ENCODE data around the gene BGN. TPM values are rescaled to one million over a fixed set of nuclear protein-coding genes. Genes with fewer than 3 reads are reported as not detected.

Gene BGN
- total RNA-seq = 62.2 TPM

DNA sequence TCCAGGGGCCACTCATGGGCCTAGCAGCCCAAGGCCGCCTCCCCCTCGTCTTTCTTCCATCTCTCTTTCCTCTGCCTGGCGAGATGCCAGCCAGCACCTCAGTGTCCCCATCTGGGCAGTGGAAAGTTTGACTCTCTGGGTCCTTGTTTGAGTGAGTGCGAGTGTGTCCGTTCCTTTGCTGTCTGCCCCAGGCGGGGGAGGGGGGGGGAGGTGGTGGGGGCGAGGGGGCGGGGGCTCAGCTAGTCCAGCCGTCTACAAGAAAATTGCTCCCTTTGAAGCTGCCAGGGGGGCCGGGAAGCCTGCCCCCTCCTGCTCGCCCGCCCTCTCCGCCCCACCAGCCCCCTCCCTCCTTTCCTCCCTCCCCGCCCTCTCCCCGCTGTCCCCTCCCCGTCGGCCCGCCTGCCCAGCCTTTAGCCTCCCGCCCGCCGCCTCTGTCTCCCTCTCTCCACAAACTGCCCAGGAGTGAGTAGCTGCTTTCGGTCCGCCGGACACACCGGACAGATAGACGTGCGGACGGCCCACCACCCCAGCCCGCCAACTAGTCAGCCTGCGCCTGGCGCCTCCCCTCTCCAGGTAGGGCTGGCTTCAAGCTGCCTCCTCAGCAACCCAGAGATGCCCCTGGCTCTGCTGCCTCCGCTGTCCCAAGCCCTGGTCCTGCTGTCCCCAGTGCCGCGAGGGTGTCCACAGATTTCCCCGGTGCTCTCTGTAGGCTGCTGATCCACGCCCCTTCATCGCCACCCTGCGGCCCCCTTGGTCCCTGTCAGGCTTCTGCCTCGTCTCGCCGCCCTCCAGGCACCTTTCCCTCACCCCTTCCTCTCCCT is at the start of gene BGN:
BGN (plus strand) TSS at position 440 of the 821 bp plus-strand sequence. CDS start 9,652 bp downstream, outside the sequence.
- DNase-seq = peak; percentile 62

DNA sequence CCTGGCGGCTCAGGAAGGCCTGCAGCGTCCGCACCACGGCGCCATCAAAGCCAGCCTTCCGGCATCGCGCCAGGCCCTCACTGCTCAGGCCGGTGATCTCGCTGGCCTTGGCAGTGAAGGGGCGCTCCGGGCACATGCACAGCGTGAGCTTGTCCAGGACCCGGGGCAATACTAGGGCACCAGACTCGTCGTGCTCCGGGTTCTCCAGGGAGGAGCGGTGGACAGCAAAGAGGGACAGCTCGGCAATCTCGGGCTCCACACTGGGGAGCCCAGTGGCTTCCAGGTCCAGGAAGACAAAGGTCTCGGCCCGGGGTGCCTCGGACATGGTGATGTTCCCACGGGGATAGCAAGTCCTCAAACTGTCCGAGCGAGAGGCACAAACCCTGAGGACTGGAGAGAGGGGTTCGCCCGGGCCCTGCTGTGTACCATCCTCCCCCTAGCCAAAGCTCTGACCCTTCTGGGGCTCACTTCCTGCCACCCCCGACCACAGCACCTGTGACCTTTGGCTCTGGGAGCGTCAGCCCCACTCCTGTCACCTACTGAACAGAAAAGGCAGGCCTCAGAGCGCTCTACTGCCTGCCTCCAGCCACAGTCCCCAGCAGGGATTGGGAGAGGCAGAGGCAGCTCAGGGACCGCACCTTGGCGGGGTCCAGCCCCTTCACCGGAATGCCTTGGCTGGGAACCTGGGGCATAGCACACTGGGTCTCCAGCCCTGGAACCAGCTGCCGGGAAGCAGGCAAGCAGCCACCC is 49.5 kb upstream of the BGN start:
- no peak for DNase-seq

DNA sequence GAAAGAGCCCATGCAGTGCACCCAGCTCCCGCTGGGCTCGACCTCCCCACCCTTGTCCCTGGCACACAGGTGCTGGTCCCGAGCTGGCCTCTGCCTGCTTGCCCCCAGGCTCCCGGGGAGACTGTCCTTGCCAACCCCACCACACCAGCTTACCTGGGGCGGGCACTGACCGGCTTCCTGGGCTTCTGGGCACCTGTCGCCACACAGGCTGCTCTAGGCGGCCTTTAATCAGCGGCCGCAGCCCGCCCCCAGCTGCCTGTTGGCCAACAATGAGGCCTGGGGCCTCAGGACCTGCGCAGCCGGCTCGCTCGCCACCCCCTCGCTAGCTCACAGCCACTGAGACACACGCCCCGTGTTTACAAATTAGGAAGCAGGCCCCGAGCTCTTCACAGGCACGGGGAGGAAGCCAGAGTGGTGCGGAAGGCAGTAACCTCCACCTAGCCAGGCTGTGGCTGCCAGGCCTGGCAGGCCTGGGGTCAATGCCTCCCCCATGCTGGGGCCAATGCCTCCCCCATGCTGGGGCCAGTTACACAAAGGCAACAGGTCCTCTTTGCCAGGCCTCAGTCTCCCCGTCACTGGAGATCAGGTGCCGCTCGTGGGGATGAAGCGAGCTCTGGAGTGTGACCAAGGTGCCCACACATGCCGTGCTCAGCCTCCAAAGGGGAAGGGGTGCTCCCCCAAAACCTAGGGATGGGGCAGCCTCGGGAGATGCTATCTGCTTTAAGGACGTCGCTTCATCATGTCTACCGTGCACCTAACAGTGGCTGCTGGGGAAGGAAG is 48.7 kb upstream of the BGN start, which contains the start of gene TREX2:
TREX2 (minus strand) TSS at position 201 of the 780 bp plus-strand sequence. CDS start 626 bp downstream, outside the sequence.
- DNase-seq = no peak

DNA sequence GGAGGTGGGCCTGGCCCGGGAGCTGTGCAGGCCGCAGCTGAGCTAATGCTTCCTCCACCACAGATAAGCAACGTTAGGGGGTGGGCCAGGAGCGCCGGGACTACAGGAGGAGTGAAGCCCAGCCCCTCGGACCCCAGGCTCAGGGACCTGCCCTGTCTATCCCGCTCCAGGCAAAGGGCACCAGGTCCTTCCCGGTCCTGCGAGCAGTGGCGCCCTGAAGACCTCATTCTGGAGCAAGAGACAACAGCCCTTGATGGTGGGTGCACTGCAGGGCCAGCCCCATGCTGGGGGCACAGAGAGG is 48.2 kb upstream of the BGN start:
- no peak for DNase-seq

DNA sequence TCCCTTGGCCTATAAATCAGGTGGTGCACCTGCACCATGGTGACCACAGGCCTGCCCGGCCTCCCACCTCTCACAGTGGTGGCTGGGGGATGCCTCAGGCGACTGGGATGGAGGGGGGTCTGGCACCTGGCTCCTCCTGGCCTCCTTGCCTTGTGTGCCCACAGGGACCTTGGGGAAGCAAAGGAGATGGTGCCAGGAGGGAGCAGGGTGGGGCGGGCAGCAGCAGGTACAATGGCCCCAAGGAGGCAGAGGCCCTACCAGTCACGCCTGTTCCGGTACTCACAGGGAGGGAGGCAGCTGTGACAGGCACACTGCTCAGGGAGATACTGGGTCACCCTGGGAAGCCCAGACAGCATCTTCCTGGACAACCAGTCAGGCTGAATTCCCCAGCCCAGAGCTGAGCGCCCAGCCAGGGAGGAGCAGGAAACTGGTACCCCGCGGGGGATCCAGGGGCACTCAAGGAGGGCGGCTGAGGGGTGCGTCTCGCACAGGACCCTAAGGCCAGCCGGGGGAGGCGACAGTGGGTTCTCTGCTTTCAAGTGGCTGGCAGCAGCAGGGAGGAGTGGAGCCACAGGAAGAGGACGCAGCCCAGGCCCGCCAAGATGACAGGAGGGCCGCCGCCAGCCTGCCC is 47.7 kb upstream of the BGN start:
- DNase-seq = no peak

DNA sequence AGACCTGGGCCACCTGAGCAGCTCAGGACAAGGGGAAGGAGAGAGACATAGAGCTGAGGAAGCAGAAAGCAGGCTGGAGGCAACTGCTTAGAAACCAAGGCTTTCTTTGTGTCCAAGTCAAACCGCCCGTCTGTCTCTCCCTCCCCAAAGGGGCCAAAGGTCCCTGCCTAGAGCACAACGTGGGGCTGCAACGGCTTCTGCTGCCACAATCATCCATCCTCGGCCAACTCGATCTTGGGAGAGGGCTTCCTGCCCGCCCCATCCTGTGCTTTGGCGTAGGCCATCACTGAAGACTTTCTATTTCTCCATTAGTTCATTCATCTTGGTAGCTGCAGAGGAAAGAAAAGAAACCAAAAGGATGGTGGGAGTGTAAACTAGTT is 47.2 kb upstream of the BGN start:
- no peak for DNase-seq

DNA sequence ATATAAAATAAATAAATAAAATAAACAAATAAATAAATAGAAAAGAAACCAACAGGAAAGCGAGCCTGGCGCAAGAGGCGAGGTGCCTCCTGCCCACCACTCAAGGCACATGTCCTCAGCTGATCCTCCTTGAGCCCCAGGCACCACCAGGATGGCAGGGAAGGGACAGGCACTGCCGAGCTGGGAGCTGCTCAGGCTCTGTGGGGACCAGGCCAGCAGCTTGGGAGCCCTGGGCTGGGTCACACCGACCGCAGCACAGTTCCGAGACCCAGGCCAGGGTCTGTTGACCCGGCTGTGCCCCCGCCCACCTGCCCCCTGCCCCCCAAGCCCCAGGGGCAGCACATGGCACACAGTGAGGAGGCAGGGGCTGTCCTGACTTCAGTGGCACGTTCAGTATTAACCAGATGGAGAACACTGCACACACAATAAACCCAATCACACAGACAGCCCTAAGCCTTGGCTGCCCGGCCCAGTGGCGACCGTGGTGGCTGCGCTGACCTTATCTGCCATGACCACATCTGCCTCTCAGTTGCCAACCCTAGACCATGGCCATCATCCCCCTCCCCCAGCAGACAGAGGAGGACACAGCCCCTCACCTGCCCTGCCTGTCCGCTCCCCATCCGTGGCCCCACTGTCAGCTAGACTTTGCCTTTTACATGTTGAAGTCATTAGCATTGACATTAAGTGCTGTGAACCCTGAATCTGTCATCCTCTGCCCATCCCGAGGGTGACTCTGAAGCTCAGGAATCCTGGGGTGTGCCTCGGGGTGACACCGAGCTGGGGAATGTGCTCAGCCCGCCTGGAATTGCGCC is 46.0 kb upstream of the BGN start:
- DNase-seq = no peak

DNA sequence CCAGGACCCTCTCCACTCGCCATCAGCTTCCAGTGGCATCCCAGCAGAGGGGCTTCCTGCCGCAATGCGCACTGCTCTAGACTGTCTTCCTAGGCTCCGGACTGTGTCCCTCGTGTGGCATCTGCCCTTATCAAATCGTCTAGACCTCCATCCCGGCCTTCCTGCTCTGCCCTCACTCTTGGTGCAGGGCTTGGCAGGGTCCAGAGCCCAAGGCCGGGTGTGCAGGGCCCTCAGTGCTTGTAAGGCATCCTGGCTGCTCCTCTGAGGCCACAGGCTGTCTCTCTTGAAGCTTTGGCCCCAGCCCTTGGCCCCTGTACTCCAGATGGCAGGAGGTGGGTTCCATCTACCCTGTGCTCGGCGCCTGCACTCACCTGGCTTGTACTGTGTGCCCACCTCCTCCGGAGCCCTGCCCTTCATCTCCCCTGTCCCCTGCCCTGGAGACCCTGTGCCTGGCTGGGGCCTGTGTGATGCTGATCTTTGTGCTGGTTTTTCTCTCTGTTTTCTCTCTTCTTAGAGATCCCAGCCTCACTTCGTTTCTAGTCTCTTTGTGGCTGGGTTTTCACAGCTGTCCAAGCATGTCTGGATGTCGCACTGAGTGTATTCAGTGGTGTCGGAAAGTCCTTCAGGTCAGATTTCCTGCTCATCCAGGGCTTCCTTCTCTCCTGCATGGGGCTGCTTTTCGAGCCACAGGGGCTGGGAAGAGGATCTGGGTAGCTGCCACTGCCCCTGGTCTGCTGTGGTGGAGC is 45.2 kb upstream of the BGN start:
- no peak for DNase-seq

DNA sequence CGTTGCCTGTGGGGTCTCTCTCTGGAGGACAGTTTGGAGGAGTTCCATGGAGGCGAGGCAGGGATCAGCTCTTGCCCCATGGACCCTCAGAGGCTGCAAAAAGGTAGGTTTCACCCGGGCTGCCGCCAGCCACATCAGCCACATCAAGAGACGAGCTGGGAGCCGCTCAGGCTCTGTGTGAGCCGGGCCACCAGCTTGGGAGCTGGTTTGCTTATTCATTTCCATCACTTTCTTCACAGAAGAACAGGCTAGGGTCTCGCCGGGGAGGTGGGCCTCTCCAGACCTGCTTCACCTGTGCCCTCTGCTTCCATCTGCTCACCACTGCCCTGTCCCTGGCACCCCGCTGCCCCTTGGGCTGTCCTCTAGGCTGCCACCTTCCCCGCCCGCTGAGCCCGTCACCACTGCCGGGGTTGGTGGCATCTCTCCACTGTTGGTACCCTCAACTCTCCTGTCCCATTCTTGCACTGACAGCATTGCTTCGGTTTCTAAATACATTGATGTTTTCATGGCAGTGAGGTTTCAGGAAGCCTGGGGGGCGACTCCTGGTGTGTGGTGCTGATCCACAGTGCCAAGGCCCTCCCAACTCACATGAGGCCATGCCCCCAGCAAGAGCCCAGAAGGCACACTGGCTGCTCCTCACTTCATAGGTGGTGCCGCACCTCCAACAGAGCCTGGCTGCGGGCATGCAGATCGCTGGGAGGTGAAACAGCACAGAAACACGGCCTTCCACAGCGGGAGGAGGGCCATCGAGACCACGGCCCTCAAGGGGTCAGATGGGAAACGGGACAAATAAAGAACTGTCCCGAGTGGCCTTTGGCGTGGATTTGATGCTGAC is 44.4 kb upstream of the BGN start:
- DNase-seq = no peak

DNA sequence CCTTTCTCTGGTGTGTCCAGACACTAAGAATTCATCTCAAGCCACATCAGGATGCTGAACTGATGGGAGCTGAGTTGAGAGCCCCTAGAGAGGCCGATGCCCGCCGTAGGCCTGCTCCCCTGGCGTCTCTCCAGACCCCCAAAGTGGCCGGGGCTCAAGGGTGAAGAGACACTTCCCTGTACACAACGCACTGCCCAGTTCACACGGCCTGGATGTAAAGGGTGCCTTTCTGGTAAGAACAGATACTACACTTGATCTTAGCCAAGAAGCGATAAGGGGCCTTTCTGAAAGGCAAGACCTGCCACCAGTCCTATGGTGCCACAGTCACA is 43.9 kb upstream of the BGN start:
- no peak for DNase-seq

DNA sequence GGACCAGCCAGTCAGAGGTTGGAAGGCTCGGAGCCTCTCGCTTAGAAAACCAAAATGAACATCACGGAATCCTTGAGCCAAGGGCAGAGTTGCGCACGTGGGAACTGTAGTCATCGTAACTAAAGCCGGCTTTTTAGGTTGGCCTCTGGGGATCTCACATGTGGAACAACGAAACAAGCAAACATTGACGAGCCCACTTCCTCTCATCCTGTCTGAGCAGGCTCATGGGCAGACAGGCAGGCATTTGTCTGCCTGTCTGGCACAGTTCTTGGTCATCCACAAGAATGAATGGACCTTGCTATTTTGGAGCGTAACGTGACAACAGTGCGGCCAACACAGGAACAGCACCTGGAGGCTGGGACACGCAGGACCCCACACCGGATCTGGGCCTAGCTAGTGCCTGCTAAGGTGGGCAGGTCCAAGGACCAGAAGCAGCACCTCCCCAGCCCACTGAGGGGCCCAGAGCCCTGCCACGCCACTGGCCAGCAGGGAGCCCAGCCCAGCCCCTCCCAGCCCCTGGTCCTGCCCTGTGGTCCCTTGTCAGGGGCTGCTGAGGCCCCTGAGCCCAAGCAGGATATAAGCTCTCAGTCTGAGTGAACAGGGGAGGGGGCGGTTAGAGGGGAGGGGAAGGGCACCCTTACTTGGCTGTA is 39.8 kb upstream of the BGN start:
- DNase-seq = no peak

DNA sequence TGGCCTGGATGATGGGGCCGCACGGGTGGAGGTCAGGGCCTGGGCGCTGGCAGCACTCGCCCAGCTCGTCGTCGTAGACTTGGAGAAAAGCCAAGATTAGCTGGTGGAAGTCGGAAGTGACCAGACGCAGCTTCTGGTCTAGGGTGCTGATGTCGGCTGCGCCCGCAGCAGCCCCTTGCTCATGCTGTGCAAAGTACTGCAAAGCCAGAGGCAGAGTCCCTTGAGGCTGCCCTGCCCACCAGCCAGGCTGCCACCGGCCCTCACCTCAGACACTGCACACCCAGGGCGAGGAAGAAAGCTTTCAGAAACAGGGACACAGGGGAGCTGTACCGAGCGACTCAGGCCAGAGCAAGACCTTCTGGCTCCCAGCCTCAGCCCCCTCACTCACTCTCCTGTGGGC is 39.2 kb upstream of the BGN start:
- no peak for DNase-seq

DNA sequence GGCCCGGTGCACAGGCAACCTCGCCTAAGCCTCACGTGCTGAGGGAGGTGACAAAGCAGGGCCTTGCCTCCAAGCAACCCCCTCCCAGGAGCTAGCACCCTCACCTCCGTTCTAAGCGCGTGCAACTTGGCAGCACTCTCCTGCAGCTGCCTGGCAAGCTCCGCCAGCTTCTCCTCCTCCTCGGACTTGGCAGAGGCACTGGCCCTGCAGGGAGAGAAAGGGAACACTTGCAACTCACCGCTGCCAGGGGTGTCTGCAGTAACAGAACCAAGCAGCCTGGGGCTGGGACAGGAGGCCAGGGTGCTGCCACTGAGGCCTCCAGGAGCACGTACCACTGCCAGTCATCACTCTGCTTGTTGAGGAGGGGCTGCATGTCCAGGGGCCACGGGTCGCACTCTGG is 38.6 kb upstream of the BGN start:
- DNase-seq = peak; percentile 71

DNA sequence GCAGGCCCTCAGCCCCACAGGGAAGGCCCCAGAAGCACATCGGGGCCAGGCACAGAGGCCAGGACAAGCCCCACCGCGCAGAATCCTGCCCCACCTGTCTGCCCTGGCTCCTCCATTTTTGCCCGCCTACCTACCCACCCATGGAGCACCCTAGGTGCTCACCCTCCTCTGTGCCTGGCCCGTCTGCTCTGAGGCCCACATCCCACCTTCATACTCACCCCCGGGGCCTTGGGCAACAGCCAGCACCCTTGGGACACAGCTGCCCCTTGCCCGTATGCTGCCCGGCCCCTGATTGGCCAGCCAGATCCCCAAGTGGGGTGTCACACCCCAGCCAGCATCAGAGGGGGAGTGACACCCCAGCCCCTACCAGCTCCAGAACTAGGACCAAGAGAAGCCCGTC is 38.1 kb upstream of the BGN start:
- no peak for DNase-seq

DNA sequence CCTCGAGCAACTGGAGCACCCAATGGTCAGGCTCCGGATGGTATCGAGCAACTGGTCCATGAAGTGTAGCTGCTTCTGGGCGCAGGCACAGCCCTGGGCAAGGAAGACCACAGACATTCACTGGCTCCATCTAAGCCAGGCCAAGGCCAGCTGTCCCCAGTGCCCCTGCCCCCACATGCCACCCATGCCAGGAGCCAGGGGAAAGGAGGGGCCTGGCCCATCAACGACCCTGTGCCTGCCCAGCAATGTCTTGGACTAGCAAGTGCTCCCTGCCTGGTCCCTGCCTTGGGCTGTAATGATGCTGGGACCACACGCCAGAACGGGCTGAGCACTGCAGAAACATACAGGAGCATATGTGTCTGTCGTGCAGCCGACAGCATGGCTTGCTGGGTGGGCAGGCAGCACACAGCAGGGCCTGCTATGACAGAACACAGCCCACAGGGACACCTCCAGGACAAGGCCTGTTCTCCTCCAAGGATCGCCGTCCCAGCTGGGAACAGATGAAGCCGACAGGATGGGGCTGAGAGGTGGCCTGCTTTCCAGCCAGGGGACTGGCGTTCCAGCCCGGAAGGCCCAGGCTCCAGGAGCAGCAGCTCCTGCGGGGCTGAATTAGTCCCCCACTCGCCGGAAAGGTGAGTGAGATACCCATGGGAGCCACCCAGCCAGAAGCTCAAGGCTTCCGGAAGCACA is 37.5 kb upstream of the BGN start:
- DNase-seq = no peak

DNA sequence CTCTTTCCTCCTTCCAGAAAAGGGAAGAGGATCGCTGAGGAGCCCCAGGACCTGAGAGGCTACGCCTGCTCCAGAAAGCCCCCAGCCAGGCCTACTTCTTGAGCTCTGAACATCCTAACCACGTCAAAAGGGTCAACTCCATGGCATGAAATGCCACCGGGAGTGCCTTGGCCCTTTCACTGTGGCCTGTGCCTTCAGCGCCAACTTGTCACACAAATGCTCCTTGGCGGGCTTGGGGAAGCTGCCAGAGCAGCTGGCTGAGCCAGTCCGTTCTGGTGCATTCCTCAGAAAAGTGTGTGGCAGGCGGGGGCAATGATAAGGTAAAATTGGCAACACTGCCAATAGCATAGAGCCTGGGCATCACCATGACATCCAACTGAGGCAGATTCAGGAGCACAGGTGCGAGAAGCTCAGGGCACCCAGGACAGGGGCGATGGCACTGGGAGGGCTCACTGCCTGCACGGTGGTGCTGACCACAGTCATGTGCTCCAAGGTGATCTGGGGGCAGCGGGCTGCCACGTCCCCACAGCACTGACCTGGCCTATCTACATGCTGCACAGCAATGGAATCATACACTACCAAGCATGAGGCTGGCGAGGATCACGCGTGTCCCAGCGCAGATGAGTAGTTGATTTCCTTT is 36.8 kb upstream of the BGN start:
- peak; percentile 44 for DNase-seq

DNA sequence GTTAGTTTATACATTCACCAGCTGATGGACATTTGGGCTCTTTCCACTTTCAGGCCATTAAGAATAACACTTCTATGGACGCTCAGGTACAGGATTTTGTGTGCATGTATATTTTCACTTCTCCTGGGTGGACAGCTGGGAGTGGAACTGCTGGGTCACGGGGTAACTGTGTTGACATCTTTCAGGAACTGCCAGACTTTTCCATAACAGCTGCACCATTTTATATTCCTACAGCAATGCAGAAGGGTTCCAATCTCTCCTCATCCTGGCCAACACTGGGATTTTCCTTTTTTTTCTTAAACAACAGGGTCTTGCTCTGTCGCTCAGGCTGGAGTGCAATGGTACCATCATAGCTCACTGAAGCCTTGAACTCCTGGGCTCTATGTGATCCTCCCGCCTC is 36.3 kb upstream of the BGN start:
- peak; percentile 82 for DNase-seq

DNA sequence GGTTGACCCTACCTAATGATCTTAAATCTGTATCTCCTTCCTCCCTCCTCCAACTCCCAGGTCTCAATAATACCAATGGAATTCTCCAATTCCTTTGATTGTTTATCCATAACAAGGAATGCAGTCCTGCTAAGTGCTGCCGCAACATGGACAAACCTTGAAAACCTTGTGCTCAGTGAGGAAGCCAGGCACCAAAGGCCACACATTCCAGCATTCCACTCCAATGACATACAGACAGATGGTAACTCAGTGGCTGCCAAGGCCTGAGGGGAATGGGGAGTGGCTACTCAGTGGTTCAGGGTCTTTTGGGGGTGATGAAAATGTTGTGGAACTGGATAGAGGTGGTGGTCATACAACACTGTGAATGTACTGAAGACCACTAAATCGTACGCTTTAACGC is 34.8 kb upstream of the BGN start:
- peak; percentile 71 for DNase-seq
